D721Med (cell line): Measurements from ENCODE around the gene GPR83.

Source experiments
- DNase-seq: peaks from one replicate; pipeline ENCODE4 v3.0.0; 2011; ENCODE audit warnings: low spot score; ENCODE audit not compliant: insufficient read length
- FAIRE-seq: peaks from 2 replicates; lab custom pipeline; 2011; peaks lifted over from hg19 to GRCh38; lab: Jason Lieb, UNC
- TF ChIP-seq, protein P1 (sequence below): IDR thresholded peaks from 2 replicates; pipeline ENCODE4 v1.5.1; 2012; ENCODE audit warnings: mild to moderate bottlenecking, control low read depth; ENCODE audit not compliant: insufficient read depth; ENCODE audit errors: missing control alignments

The GPR83 gene

DNA sequence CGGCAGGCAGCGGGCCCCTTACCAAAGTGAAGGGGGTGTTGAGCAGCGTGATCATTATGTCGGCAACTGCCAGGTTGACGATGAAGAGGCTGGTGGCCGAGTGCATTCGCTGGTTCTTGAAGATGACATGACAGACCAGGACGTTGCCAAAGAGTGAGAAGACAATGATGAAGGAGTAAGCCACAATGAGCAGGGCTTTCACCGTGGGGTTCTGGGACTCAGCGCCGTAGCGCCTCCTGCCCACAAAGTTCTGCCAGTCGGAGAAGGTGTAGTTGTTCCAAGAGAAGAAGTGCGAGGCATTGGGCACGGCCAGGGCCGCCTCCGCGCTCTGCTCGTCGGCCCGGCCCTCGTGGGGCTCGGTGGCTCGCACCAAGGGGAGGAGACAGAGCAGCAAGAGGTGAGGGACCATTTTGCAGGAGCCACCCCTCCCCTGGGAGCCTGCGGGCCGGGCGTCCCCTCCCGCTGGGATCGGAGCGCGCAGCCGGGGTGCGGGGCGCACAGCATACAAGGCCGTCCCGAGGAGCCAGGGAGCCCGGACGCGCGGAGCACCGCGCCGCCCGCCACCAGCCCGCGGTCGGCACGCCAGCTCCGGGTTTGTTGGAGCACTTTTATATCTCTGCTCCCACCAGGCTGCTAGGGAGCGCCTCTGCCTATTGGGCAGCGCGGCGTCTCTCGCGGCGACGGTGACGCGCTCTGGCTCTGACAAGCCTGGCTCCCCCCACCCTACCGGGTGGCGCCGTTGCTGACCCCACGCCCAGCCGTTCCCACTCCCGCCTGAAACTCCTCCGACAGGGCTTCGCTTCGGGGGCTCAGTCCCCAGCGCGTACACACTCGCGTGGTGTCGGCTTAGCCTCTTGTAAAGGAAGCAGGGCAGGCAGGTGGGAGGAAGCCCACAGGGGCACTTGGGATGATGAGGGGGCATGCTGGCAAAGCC, at the start of gene GPR83:
Gene GPR83 (minus strand): TSS at position 581 of the 934 bp plus-strand sequence. CDS start 172 bp downstream, at position 409.
- DNase-seq (no peak), FAIRE-seq (no peak)
- TF ChIP-seq, protein P1, sequence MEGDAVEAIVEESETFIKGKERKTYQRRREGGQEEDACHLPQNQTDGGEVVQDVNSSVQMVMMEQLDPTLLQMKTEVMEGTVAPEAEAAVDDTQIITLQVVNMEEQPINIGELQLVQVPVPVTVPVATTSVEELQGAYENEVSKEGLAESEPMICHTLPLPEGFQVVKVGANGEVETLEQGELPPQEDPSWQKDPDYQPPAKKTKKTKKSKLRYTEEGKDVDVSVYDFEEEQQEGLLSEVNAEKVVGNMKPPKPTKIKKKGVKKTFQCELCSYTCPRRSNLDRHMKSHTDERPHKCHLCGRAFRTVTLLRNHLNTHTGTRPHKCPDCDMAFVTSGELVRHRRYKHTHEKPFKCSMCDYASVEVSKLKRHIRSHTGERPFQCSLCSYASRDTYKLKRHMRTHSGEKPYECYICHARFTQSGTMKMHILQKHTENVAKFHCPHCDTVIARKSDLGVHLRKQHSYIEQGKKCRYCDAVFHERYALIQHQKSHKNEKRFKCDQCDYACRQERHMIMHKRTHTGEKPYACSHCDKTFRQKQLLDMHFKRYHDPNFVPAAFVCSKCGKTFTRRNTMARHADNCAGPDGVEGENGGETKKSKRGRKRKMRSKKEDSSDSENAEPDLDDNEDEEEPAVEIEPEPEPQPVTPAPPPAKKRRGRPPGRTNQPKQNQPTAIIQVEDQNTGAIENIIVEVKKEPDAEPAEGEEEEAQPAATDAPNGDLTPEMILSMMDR, result no peak

DNA sequence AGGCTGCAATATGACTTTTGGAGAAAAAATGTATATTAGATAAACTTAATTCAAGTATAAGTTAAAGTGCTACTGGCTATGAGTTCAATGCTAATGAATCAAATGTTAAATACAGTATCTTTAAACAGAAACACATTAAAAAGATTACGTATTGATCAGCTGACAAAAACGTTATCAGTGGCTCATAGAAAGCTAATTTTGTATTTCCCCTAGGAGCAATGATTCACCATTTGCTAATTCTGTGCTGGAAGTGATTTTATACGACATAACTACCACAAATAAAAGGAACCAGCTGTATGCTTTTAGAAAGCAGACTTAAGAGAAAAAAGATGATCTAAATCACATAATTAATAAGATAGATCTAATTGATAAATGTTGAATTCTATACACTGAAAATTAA, 48.8 kb upstream of the GPR83 start:
- DNase-seq (no peak), FAIRE-seq (no peak)

DNA sequence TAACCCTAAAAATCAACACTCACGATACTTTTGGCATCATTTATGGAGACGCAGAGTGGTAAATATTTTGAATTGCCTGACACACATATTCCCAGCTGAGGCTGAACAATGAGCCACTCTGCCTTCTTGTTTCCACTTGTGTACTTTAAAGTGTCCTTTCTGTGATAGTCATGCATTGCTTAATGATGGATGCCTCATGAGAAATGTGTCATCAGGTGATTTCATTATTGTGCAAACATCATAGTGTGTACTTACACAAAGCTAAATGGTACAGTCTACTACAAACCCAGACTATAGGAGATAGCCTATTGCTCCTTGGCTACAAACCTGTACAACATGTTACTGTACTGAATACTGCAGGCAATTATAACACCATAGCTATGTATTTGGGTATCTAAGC, 48.2 kb upstream of the GPR83 start:
- TF ChIP-seq, protein P1, result no peak
- FAIRE-seq (no peak), DNase-seq (no peak)

More for the DNA sequence above, 48.8 kb upstream of the GPR83 start:
- TF ChIP-seq, protein P1, result no peak

DNA sequence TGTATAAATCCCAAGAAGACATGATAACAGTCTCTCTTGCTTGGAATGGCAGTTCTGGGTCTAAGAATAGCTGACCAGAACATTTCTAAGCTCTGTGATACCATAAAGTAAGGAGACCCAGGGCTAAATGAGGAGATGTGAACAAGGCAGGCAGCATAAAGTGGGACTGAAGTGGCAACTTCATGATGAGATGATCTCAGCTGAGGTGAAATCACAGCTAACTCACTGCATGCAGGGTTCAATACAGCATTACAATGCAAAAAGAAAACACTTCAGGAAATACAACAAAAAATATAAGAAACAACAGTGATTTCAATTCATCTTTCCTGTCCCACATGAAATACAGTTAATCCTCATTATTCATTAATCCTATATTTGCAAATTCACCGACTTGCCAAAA, 47.8 kb upstream of the GPR83 start:
- no peak for FAIRE-seq
- TF ChIP-seq, protein P1, result no peak
- no peak for DNase-seq

DNA sequence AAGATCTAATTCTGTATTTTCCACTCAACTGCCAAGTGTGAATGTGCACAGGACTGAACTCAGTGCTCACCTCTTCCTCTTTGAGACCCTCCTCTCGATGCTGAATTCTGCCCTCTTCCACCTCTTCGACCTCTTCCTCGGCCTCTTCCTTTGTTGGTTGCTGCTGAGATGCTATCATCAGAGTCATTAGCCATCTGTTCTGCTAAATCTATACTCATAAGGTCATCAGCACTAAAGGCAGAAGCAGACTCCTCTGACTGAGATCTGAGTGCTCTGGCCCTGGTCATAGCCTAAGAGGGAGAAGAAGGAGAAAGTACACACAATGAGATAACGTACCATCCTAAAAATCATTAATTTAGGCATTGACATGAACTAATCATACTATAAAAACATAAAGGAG, 45.9 kb upstream of the GPR83 start:
- FAIRE-seq (no peak), DNase-seq (no peak)
- TF ChIP-seq, protein P1, result no peak

DNA sequence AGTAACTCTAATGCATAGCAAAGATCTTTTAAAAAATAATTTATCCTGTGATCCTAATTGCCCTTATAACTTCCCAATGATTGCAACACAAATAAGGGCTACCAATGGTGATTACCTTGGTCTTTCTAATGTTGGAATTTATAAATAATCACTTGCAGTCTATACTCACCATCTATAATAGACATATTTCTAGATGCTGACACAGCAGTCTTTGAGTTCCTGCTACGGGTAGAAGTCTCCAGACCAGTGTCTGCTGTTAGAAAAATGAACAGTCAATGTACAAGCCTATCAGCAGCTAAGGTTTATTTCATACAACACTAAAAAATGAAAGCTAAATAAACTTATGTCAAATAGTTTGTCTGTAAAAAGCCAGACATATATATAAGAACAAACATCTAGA, 44.4 kb upstream of the GPR83 start:
- FAIRE-seq (no peak), DNase-seq (no peak)
- TF ChIP-seq, protein P1, result no peak

DNA sequence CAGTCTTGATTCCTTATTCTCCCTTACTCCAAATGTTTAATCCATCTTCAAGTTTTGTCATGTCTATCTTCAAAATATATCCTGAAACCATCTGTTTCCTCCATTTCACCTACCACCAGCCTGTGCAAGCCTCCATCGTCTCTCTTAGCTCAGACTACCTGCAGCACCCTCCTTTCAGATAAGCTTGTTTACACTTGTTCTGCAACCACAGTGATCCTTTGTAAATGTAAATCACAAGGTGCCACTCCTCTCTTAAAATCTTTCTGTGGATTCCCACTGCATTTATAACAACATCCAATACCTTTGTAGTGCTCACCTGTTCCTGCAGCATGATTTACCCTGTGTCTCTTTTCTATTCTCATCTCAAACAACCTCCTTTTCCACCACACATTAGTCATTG, 31.8 kb upstream of the GPR83 start:
- FAIRE-seq, result no peak
- TF ChIP-seq, protein P1, result no peak
- no peak for DNase-seq
